Measurements from ENCODE around the gene USE1. TPM values are rescaled to one million over a fixed set of nuclear protein-coding genes. Genes with fewer than 3 reads are reported as not detected.

Gene USE1
- total and polyA plus RNA-seq, 4 donors = 22.0 to 60.1 (median 34.8) TPM

GRCh38 chr19:17220207-17220758 is 5.1 kb downstream of the USE1 start:
- ATAC-seq (ENCODE audit: insufficient read depth, low FRiP score) (no peak), DNase-seq (no peak)
- no peak for TF ChIP-seq CTCF (IDR thresholded peaks at IDR 0.05; ENCODE audit: control extremely low read depth, extremely low read depth)
- 60 to 62% methylated on average over 14 of the region's 14 CpGs for WGBS, 2 donors
- no peak overlapping the region for H3K4me3 ChIP-seq
- H3K9ac ChIP-seq (ENCODE audit: insufficient read depth in 1 of 2, low read length in 2 of 2) = no peak overlapping the region
- peaks cover 0 to 7% (median 5%) of the 10 kb centered on the region in 5 donors for H3K4me1 ChIP-seq (ENCODE audit: control insufficient read depth in 5 of 5, insufficient read depth in 5 of 5, low read length in 5 of 5)
- H3K9me3 ChIP-seq (ENCODE audit: control insufficient read depth in 4 of 4, insufficient read depth in 3 of 4, low read length in 3 of 4) = no peaks in the 10 kb centered on the region
- H3K27me3 ChIP-seq (ENCODE audit: control insufficient read depth in 3 of 3, insufficient read depth in 3 of 3, low read length in 2 of 3) = no peaks in the 10 kb centered on the region
- H3K36me3 ChIP-seq (ENCODE audit: control insufficient read depth in 4 of 4, insufficient read depth in 4 of 4, low read length in 4 of 4) = peaks cover 4 to 18% (median 14%) of the 10 kb centered on the region in 4 donors
- no peak overlapping the region for H3K27ac ChIP-seq (ENCODE audit: low read depth in 1 of 2, low read length in 1 of 2)

GRCh38 chr19:17225053-17225452 is 9.9 kb downstream of the USE1 start:
- H3K4me1 ChIP-seq (ENCODE audit: control insufficient read depth in 5 of 5, insufficient read depth in 5 of 5, low read length in 5 of 5) = peaks cover 0 to 5% (median 0%) of the 10 kb centered on the region in 5 donors
- ATAC-seq (ENCODE audit: insufficient read depth, low FRiP score) (no peak), DNase-seq (no peak)
- no peak overlapping the region for H3K4me3 ChIP-seq
- 86 to 92% methylated on average over 10 of the region's 10 CpGs for WGBS, 2 donors
- H3K27ac ChIP-seq (ENCODE audit: low read depth in 1 of 2, low read length in 1 of 2) = no peak overlapping the region
- no peaks in the 10 kb centered on the region for H3K27me3 ChIP-seq (ENCODE audit: control insufficient read depth in 3 of 3, insufficient read depth in 3 of 3, low read length in 2 of 3)
- TF ChIP-seq CTCF (IDR thresholded peaks at IDR 0.05; ENCODE audit: control extremely low read depth, extremely low read depth) = no peak
- no peaks in the 10 kb centered on the region for H3K9me3 ChIP-seq (ENCODE audit: control insufficient read depth in 4 of 4, insufficient read depth in 3 of 4, low read length in 3 of 4)
- peaks cover 0 to 3% (median under 1%) of the 10 kb centered on the region in 4 donors for H3K36me3 ChIP-seq (ENCODE audit: control insufficient read depth in 4 of 4, insufficient read depth in 4 of 4, low read length in 4 of 4)
- H3K9ac ChIP-seq (ENCODE audit: insufficient read depth in 1 of 2, low read length in 2 of 2) = no peak overlapping the region

GRCh38 chr19:17226002-17226933 is 11.1 kb downstream of the USE1 start, which contains the start of gene OCEL1:
TSS of gene OCEL1 (plus strand) at chr19:17226226. CDS start at chr19:17226248, 22 bp downstream.
- DNase-seq = peak; percentile 98 to 99 (median 99)
- Histone ChIP-seq H3K9ac (ENCODE audit: insufficient read depth in 1 of 2, low read length in 2 of 2) (peak within 1 kb of the TSS in 1 of 2 donors; percentile 25), H3K36me3 (ENCODE audit: control insufficient read depth in 4 of 4, insufficient read depth in 4 of 4, low read length in 4 of 4) (peaks cover 0 to 5% (median 2%) of the 10 kb centered on the region in 4 donors), H3K4me1 (ENCODE audit: control insufficient read depth in 5 of 5, insufficient read depth in 5 of 5, low read length in 5 of 5) (peaks cover 0 to 5% (median 0%) of the 10 kb centered on the region in 5 donors), H3K9me3 (ENCODE audit: control insufficient read depth in 4 of 4, insufficient read depth in 3 of 4, low read length in 3 of 4) (no peaks in the 10 kb centered on the region), H3K4me3 (peak within 1 kb of the TSS; percentile 60), H3K27ac (ENCODE audit: low read depth in 1 of 2, low read length in 1 of 2) (peak within 1 kb of the TSS; percentile 87 to 97), H3K27me3 (ENCODE audit: control insufficient read depth in 3 of 3, insufficient read depth in 3 of 3, low read length in 2 of 3) (no peaks in the 10 kb centered on the region)
- peak; percentile 97 for ATAC-seq (ENCODE audit: insufficient read depth, low FRiP score)
- 0 to 1% methylated on average over 78 to 90 of the region's 90 CpGs for WGBS, 2 donors
- peak; percentile 1 for TF ChIP-seq CTCF (IDR thresholded peaks at IDR 0.05; ENCODE audit: control extremely low read depth, extremely low read depth)
